Liver (tissue), 9 donors: ENCODE data around the gene TTC3. TPM values are rescaled to one million over a fixed set of nuclear protein-coding genes. Genes with fewer than 3 reads are reported as not detected.

Source experiments
- DNase-seq: peaks from one replicate; pipeline ENCODE4 v3.0.0-alpha.2; 2017; ENCODE audit warnings: low spot score
- H3K27ac ChIP-seq, 2 donors: one replicate each; pipeline ENCODE4 v1.7.0; 2013; ENCODE audit warnings: inconsistent platforms in 2 of 2, low read length in 2 of 2, control low read depth in 1 of 2, low read depth in 1 of 2, mild to moderate bottlenecking in 1 of 2
- H3K27me3 ChIP-seq, 4 donors: one replicate each; pipeline versions ENCODE4 v1.6.1 to v1.7.0; 2013; ENCODE audit warnings: low read length in 3 of 4, inconsistent platforms in 1 of 4, mild to moderate bottlenecking in 1 of 4, moderate library complexity in 1 of 4; ENCODE audit not compliant: control insufficient read depth in 4 of 4, insufficient read depth in 4 of 4
- H3K36me3 ChIP-seq, 4 donors: one replicate each; pipeline versions ENCODE4 v1.6.1 to v1.7.0; 2013; ENCODE audit warnings: low read length in 3 of 4, mild to moderate bottlenecking in 3 of 4, low read depth in 1 of 4, moderate library complexity in 1 of 4; ENCODE audit not compliant: control insufficient read depth in 4 of 4, insufficient read depth in 3 of 4
- H3K4me1 ChIP-seq, 4 donors: one replicate each; pipeline versions ENCODE4 v1.6.1 to v1.7.0; 2013; ENCODE audit warnings: low read length in 3 of 4, mild to moderate bottlenecking in 3 of 4, moderate library complexity in 1 of 4; ENCODE audit not compliant: control insufficient read depth in 4 of 4, insufficient read depth in 4 of 4
- H3K4me3 ChIP-seq, 3 donors: one replicate each; pipeline versions ENCODE4 v1.6.1 to v1.7.0; 2013; ENCODE audit warnings: low read length in 3 of 3, control low read depth in 1 of 3, low read depth in 1 of 3, mild to moderate bottlenecking in 1 of 3
- H3K9ac ChIP-seq, 2 donors: one replicate each; pipeline ENCODE4 v1.7.0; 2013; ENCODE audit warnings: low read length in 2 of 2, mild to moderate bottlenecking in 2 of 2, moderate library complexity in 2 of 2, control low read depth in 1 of 2, low read depth in 1 of 2
- H3K9me3 ChIP-seq, 4 donors: one replicate each; pipeline versions ENCODE4 v1.6.1 to v1.7.0; 2013; ENCODE audit warnings: low read length in 3 of 4; ENCODE audit not compliant: control insufficient read depth in 4 of 4
- ATF3 ChIP-seq: IDR thresholded peaks from 2 replicates; pipeline ENCODE4 v1.6.1; 2016; ENCODE audit warnings: antibody characterized with exemption
- CTCF ChIP-seq: fragments of 150-350 bp; IDR thresholded peaks from 2 replicates; pipeline ENCODE4 v1.5.1; 2017; ENCODE audit warnings: improper control_type of control experiment, low read depth, low read length; ENCODE audit not compliant: missing input control
- EGR1 ChIP-seq, 2 donors: IDR thresholded peaks; 2 replicates each; pipeline ENCODE4 v1.6.1; 2016 to 2018; ENCODE audit warnings: antibody characterized with exemption in 2 of 2, low read depth in 2 of 2
- FOXA1 ChIP-seq: IDR thresholded peaks from 2 replicates; pipeline ENCODE4 v1.6.1; 2016; ENCODE audit warnings: antibody characterized with exemption
- FOXA2 ChIP-seq: IDR thresholded peaks from 2 replicates; pipeline ENCODE4 v1.6.1; 2016; ENCODE audit warnings: antibody characterized with exemption
- GABPA ChIP-seq, 2 donors: IDR thresholded peaks in 1 of 2; conservative IDR thresholded peaks in 1 of 2; 2 replicates each; pipeline ENCODE4 v1.6.1; 2016; ENCODE audit warnings: antibody characterized with exemption in 2 of 2, mild to moderate bottlenecking in 1 of 2, moderate library complexity in 1 of 2
- HNF4G ChIP-seq: IDR thresholded peaks from 2 replicates; pipeline ENCODE4 v1.6.1; 2016; ENCODE audit warnings: antibody characterized with exemption
- JUND ChIP-seq, 2 donors: IDR thresholded peaks; 2 replicates each; pipeline ENCODE4 v1.6.1; 2016; ENCODE audit warnings: antibody characterized with exemption in 2 of 2
- NR2F2 ChIP-seq: IDR thresholded peaks from 2 replicates; pipeline ENCODE4 v1.6.1; 2016; ENCODE audit warnings: antibody characterized with exemption
- RAD21 ChIP-seq, 2 donors: IDR thresholded peaks; 2 replicates each; pipeline ENCODE4 v1.6.1; 2016; ENCODE audit warnings: antibody characterized with exemption in 2 of 2, mild to moderate bottlenecking in 2 of 2
- REST ChIP-seq: IDR thresholded peaks from 2 replicates; pipeline ENCODE4 v1.6.1; 2016; ENCODE audit warnings: antibody characterized with exemption, mild to moderate bottlenecking
- RXRA ChIP-seq, 2 donors: IDR thresholded peaks; 2 replicates each; pipeline ENCODE4 v1.6.1; 2017 to 2018; ENCODE audit warnings: antibody characterized with exemption in 2 of 2, mild to moderate bottlenecking in 1 of 2
- TAF1 ChIP-seq: conservative IDR thresholded peaks from 2 replicates; pipeline ENCODE4 v1.6.1; 2016; ENCODE audit warnings: antibody characterized with exemption, mild to moderate bottlenecking
- YY1 ChIP-seq: IDR thresholded peaks from 2 replicates; pipeline ENCODE4 v1.6.1; 2016; ENCODE audit warnings: antibody characterized with exemption, mild to moderate bottlenecking
- ZBTB33 ChIP-seq: IDR thresholded peaks from 2 replicates; pipeline ENCODE4 v1.6.1; 2016; ENCODE audit warnings: antibody characterized with exemption
- WGBS: extraction: QIAGEN DNeasy Blood & Tissue Kit; methylation state at CpG from one replicate; pipeline ENCODE4 v1.1.7; 2013; 5-methylcytosine and 5-hydroxymethylcytosine counted together
- polyA plus RNA-seq, 2 donors: library from polyadenylated mRNA; stranded (reverse) in 1 of 2; unstranded in 1 of 2; fragments of 200-250 nt in 1 of 2; fragments of >200 nt in 1 of 2; fragmentation: Nextera tagmentation in 1 of 2; extraction: Ambion mirVana in 1 of 2; gene quantifications; one replicate each; pipeline versions ENCODE4 v1.2.1 to v1.2.3, GENCODE V29; 2013 to 2015
- total RNA-seq, 2 donors: library from RNA; depleted of rRNA; stranded (reverse); fragments of >200 nt; gene quantifications; one replicate each; pipeline ENCODE4 v1.2.3, GENCODE V29; 2014
- donor health status: healthy.
- donor health status: healthy.
- donor health status: healthy.
- donor health status: healthy.
- donor health status: healthy.

Gene TTC3
- total and polyA plus RNA-seq, 4 donors: 27.2 to 96.1 (median 57.2) TPM

- H3K4me1 ChIP-seq: peaks cover under 1 to 7% (median 4%) of the 10 kb centered on the region in 4 donors
- no peak overlapping the region for H3K27ac ChIP-seq
- H3K9ac ChIP-seq: no peak overlapping the region
- TF ChIP-seq RAD21 (IDR thresholded peaks at IDR 0.05) (no peak), ZBTB33 (no peak), YY1 (no peak), RXRA (IDR thresholded peaks at IDR 0.05) (no peak), NR2F2 (no peak), REST (no peak), HNF4G (no peak), JUND (IDR thresholded peaks at IDR 0.05) (no peak), CTCF (no peak), FOXA2 (no peak), FOXA1 (no peak), EGR1 (IDR thresholded peaks at IDR 0.05; ENCODE audit: low read depth in 2 of 2) (no peak), ATF3 (no peak)
- WGBS: 71% methylated on average over 5 of the region's 5 CpGs
- no peak for DNase-seq
- no peaks in the 10 kb centered on the region for H3K9me3 ChIP-seq
- peaks cover 0 to 4% (median 1%) of the 10 kb centered on the region in 4 donors for H3K36me3 ChIP-seq
- no peaks in the 10 kb centered on the region for H3K27me3 ChIP-seq
- no peak overlapping the region for H3K4me3 ChIP-seq
These were observed 15.2 kb downstream of the TTC3 start for GRCh38 chr21:37088186-37088735.

- peaks cover 3 to 28% (median 19%) of the 10 kb centered on the region in 4 donors for H3K36me3 ChIP-seq
- no peak for DNase-seq
- TF ChIP-seq ATF3: no peak
- TF ChIP-seq CTCF: no peak
- TF ChIP-seq RAD21 (IDR thresholded peaks at IDR 0.05): no peak
- no peak for TF ChIP-seq YY1
- no peak for TF ChIP-seq HNF4G
- TF ChIP-seq JUND (IDR thresholded peaks at IDR 0.05): no peak
- no peak for TF ChIP-seq FOXA1
- no peak for TF ChIP-seq REST
- TF ChIP-seq RXRA (IDR thresholded peaks at IDR 0.05): no peak
- TF ChIP-seq TAF1: no peak
- no peak for TF ChIP-seq GABPA (IDR thresholded peaks at IDR 0.05 in 1 of 2, conservative IDR thresholded peaks at IDR 0.05 in 1 of 2)
- TF ChIP-seq NR2F2: no peak
- no peak for TF ChIP-seq EGR1 (IDR thresholded peaks at IDR 0.05; ENCODE audit: low read depth in 2 of 2)
- no peak overlapping the region for H3K4me3 ChIP-seq
- H3K27ac ChIP-seq: no peak overlapping the region
- no peaks in the 10 kb centered on the region for H3K9me3 ChIP-seq
- no peak overlapping the region for H3K9ac ChIP-seq
- no peaks in the 10 kb centered on the region for H3K4me1 ChIP-seq
- no peaks in the 10 kb centered on the region for H3K27me3 ChIP-seq
These were observed 20.9 kb downstream of the TTC3 start for GRCh38 chr21:37093977-37094376.
